Activated gamma-delta T cell treated with Interleukin-2 at 50 U/mL for 16 hours (primary cell): ENCODE measurements around the gene CCDC66.
"Not testable (repeated sequence)": the region's sequence is repeated elsewhere in the genome, so short reads cannot be mapped to it uniquely, and the experiment has no call there.

Experiments
- DNase-seq: peaks from one replicate; pipeline ENCODE4 v3.0.0-alpha.2; 2020

The CCDC66 gene

GRCh38 chr3:56556908-56557830, at the start of gene CCDC66:
CCDC66 (plus strand) TSS chr3:56557175; CDS start chr3:56557243, 68 bp downstream.
- DNase-seq: peak; percentile 91

DNA sequence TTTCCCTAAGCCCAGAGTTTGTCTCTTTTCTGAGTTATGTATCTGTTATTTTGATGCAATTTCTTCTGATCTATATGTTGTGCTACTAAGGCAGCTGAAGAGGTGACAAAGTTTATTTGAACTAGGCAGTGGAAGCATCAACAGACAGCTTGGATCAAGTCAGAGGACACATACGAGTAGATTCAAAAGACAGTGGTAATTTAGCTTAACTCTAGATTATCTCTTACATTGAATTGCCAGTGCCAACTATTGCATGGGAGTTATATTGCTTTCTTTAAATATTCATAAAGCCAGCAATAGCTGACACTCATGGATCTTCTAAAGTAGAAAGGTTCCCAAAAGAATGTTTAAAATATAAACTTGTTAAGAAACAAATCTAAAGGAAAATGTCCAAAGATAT, 37.3 kb upstream of the CCDC66 start:
- DNase-seq: no peak

- no peak for DNase-seq
Measured at GRCh38 chr3:56522374-56522773, 34.6 kb upstream of the CCDC66 start.

DNA sequence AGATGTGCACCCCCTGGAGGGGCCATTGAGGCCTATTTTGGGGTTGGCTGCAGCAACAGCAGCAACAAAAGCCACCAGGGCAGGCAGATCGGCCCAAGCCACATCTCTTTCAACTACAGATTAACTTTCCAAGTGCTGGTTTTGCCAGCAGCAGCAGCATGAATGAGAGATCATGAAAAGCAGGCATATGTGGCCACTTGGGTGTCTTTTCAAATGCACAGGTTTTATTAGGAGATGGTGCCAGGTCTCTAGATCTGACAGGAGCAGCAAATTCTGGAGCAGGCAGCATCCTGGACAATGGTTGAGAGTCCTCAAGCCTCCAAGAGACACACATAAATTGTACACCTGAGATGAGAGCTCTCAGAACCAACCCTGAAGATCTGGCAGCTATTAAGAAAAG, 31.7 kb upstream of the CCDC66 start:
- DNase-seq: no peak

DNA sequence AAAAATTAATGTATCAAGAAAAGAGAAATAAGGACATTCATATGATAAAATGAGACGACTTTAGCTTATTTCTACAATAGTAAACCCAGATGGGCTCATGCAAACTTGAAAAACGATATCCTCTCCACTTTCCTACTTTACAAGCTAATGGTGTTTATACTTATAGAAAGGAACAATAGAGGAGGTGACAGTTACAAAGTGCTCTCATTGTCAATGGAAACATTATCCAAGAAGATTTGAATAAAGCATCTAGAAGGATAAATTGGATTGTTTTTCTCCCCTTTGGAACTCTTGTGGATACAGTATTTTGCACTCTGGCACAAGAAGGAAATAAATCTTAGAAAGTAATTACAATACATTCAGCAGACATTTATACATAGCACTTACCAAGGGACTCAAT, 20.2 kb upstream of the CCDC66 start:
- no peak for DNase-seq

- no peak for DNase-seq
Measured at GRCh38 chr3:56547486-56547885, 9.5 kb upstream of the CCDC66 start.

DNA sequence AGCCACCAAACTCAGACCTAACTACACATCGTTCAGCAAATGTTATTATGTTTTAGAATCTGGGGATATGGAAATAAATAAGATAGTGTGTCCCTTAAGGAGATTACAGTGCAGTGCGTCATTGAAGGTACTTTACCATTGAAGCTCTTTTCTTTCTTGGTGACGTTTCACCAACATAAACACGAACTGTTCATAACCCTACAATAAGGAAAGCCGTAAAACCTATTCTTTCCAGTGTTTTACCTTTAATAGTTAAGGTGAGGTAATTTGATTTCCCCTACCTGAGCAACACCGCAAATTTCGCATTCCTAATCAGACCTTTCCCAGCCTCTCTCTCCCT, 826 bp downstream of the CCDC66 start:
- DNase-seq: no peak

DNA sequence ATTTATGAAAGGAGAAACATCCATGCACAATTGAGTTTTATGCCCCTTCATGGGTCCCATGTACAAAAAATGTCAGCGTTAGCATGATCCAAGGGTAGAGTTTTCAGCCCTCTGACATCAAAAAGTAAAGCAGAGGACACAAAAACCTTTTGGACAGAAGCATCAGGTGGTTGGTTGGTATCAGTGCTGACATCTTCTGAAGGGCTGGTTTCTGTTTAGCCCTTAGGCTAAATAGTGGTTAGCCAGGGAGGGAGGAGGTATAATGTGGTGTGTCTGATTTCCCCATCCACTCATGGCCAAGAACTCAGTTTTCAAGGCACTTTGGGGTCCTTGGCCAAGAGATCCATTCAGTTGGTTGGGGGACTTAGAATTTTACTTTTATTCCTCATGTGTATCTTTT, 16.5 kb downstream of the CCDC66 start:
- DNase-seq: no peak

- not testable (repeated sequence) for DNase-seq
Measured at GRCh38 chr3:56581941-56582340, 25.0 kb downstream of the CCDC66 start.

DNA sequence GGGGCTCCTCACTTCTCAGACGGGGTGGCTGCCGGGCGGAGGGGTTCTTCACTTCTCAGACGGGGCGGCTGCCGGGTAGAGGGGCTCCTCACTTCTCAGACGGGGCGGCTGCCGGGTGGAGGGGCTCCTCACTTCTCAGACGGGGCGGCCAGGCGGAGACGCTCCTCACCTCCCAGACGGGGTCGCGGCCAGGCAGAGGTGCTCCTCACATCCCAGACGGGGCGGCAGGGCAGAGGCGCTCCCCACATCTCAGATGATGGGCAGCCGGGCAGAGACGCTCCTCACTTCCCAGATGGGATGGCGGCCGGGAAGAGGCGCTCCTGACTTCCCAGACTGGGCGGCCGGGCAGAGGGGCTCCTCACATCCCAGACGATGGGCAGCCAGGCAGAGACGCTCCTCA, 27.3 kb downstream of the CCDC66 start:
- not testable (repeated sequence) for DNase-seq

DNA sequence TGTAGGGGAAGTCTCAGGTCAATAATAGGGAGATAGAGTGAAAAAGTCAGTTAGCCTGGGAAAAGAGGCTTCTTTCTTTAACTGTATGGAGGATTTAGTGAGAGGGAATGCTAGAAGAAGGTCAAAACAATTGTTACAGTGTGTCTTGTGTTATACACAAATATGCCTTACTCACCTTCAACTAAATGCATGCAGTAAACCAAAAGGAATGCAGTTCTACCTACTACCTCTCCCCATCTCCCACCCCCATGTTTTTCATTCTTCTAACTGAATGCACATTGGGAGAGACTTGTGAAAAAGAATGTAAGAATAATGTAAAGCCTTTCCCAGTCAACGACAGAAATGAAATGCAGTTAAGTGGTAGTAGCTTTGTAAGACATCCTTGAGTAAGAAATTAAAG, 33.8 kb downstream of the CCDC66 start:
- DNase-seq: no peak

- DNase-seq: no peak
Measured at GRCh38 chr3:56591262-56591661, 34.3 kb downstream of the CCDC66 start.

DNA sequence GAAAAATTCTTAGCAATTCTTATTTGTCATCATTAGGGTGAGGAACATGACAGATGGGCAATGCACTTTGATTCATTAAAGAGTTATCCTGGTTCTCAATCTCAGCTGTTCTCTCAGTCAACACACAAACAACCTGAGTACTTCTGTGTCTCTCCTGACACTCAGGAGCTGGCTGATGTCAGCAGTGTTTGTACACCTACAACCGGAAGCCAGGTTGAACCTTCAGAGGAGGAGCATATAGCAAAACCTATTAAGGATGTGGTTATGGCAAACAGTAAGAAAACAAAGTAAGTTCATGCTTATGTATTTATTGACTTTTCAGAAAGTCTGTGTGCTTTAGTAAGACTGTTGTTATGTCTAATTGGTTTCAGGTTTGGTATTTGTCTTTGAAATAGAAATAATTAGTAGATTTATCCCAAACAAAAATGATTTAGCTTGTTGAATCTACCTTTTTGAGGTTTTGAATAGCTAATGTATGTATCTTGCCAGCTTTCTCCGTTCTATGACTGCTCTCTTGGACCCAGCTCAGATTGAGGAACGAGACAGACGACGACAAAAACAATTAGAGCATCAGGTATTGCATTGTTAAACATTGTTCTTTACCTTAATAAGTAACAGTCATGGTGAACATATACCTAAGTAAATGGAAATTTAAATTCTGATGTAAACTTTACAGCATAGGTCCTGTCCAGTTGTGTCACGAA, 36.6 kb downstream of the CCDC66 start:
- DNase-seq: peak; percentile 57

- no peak for DNase-seq
Measured at GRCh38 chr3:56595975-56596840, 39.2 kb downstream of the CCDC66 start.

DNA sequence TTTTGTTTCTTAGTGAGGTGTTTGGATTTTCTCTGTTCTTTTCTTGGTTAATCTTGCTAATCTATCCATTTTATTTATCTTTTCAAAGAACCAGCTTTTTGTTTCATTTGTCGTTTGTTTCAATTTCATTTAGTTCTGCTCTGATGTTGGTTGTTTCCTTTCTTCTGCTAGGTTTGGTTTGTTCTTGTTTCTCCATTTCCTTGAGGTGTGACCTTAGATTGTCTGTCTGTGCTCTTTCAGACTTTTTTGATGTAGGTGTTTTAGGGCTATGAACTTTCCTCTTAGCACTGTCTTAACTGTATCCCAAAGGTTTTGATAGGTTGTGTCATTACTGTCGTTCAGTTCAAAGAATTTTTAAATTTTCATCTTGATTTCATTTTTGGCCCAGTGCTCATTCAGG, 51.5 kb downstream of the CCDC66 start:
- not testable (repeated sequence) for DNase-seq

DNA sequence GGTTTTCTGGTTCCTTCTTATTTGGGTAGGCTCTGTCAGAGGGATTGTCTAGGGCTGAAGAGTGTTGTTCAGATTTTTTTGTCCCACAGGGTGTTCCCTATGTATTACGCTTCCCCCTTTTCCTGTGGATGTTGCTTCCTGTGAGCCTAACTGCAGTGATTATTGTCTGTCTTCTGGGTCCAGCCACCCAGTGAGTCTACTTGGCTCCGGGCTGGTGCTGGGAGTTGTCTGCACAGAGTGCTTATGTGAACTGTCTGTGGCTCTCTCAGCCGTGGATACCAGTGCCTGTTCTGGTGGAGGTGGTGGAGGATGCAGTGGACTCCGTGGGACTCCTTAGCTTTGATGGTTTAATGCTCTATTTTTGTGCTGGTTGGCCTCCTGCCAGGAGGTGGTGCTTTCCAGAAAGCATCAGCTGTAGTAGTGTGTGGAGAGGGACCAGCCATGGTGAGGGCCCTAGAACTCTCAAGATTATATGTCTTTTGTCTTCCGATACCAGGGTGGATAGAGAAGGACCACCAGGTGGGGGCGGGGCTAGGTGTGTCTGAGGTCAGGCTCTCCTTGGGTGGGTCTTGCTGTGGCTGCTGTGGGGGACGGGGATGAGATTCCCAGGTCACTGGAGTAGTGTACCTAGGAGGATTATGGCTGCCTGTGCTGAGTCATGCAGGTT, 53.8 kb downstream of the CCDC66 start:
- DNase-seq: no peak

GRCh38 chr3:56611364-56611763, 54.4 kb downstream of the CCDC66 start:
- DNase-seq: no peak

- DNase-seq: no peak
Measured at GRCh38 chr3:56612146-56612545, 55.2 kb downstream of the CCDC66 start.

DNA sequence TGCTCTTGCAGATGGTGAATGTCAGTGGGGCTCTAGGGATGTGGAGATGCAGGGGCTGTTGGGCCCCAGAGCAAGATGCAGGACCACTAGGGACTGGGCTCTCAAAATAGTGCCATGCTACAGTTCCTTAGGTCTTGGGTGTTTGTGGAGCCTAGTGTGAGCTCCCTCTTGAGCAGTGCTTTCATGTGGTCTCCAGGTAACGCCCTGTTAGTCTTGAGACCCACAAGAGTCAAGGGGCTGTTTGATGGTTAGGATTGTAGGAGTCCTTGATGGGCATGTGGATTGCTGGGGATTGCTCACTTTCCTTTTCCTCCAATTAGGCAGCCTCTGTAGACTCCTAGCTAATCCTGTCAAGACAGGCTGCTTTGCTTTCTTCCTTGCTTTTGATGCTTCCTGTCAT, 56.0 kb downstream of the CCDC66 start:
- DNase-seq: no peak

GRCh38 chr3:56616478-56617006, 59.6 kb downstream of the CCDC66 start:
- DNase-seq: no peak

GRCh38 chr3:56620371-56620770, 63.4 kb downstream of the CCDC66 start:
- DNase-seq: no peak

DNA sequence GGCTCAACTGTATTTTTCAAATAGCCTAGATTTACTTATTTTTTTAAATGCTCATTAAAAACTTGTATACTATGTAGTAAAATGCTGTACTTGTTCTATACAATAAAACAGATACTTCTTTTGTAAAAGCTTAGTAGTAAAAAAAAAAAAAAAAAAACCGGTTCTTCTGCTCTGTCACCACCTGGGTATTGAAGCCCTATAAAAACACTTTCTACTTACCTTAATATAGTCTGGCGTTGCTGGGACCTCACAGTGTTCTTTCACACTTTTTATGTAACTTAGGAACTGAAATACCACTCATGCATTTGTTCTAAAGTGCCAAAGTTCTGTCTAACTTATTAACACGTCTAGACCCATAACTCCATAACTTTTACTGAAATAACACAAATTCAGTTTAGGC, 64.7 kb downstream of the CCDC66 start:
- DNase-seq: no peak

DNA sequence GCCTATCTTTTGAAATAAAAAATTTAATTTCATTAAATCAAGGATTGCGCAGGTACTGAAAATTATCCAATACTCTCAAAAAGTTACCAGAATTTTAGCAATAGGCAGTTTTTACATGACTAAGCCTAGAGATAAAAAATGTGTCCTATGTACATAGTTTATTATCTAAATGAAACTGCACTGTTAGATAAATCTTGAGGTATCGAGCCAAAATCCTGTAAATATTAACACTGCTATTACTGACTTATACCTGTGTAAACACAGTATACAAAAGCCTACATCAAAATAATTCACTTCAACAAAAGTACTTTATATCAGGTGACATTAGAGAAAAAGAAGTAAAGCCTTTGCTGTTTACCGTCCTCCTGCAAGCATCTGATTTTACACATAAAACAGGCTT, 65.4 kb downstream of the CCDC66 start:
- DNase-seq: no peak
